ENCODE results near the gene NKAIN2. TPM values are rescaled to one million over a fixed set of nuclear protein-coding genes. Genes with fewer than 3 reads are reported as not detected.
"Not testable (repeated sequence)": the region's sequence is repeated elsewhere in the genome, so short reads cannot be mapped to it uniquely, and the experiment has no call there.

NKAIN2 gene
- total RNA-seq, 1 donor from 2014 or later = not detected

DNA sequence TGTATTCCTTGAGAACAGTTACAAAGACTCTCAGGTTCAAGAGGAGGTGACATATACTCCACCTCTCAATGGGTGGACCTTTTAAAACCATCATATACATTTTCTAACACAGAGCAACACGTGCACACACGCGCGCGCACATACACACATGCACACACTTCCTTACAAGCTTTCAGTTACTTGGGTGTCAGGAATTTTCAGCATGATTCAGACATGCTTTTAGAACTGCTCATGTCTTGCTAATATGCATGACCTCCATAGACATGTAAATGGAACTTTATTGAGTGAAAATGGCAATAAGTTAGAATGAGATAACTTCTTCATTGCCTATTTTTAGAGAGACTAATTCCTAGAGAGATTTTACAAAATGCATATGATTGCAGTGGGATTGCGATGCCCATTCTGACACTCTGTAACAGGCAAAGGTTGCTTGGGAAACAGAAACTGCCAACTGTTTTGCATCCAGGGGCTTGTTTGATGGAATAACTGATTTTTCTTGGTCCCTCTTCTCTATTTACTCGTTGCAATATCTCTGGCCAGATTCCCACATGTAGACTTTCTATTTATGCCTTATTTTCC is 627.2 kb downstream of the NKAIN2 start:
- no peak for DNase-seq (ENCODE audit: low read depth in 2 of 2)

DNA sequence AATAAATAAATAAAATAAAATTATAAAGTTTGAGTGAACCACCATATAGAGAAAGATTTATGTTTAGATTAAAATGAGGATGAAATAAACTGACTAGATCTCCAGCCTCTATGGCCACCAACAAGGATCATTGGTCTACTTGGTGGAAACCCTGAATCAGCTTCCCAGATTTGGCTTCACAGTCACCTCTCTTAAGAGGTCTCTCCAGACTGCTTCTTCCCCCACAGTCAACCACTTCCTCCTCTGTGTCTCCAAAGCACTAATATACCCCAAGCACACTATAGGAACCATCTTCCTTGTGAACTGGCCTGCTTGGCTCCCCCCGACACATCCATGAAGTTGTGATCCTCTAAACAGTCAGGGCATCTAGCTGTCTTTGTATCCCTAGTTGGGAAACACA is 629.0 kb downstream of the NKAIN2 start:
- DNase-seq (ENCODE audit: low read depth in 2 of 2) = no peak

DNA sequence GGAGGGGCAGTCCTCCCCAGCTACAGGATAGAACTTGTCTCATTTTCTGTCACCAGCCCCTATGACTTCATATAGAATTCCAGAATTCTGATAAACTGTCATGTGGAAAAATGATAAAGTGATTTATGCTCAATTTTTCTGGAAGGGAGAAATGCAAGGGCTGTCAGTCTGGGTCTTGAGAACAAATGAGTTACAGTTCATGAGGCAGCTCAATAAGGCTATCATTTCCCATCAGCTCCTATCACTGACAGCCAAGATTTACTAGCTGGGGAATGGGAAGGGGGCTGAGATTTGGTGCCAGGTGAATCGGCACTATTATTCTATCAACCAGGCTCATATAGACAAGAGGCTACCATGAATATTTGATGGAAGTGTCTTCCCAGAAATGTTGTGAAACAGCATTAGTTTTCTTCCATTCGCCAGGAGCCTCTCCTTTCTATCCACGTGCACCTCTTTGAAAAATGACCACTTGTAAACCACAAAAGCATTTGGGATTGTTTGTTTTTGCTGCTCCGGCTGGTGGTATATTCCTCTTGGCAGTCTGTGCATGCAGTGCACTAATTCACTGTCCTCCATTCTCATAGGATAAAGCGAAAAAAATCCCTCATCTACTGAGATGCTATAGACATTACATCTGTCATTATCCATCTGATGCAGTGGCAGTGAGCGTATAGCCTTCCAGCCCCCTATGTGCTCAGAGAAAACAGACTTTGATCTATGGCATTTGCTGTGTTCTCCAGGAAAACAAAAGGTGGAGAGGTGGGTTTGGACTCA is 629.9 kb downstream of the NKAIN2 start:
- DNase-seq (ENCODE audit: low read depth in 2 of 2) = no peak

DNA sequence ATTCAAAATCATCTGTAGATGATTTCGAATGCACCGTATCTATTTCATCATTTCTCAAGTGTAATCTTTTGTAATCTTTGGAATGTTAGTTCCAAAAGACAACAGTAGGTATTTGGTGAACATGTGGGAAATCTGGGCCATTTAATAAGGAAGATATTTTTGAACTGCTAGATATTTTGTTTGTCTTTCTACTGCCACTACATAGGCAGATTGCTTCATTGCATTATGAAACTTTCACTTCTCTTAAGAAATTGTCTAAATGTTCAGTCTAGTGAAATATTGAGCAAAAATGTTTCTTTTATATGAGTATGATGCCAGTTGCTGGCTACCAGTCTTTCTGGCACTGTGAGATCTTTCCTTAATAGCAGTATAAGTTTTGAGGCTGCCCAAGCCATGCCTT is 630.8 kb downstream of the NKAIN2 start:
- no peak for DNase-seq (ENCODE audit: low read depth in 2 of 2)

GRCh38 chr6:124436803-124437202 is 633.1 kb downstream of the NKAIN2 start:
- no peak for DNase-seq (ENCODE audit: low read depth in 2 of 2)

GRCh38 chr6:124438546-124439065 is 634.9 kb downstream of the NKAIN2 start:
- no peak for DNase-seq (ENCODE audit: low read depth in 2 of 2)

GRCh38 chr6:124441450-124441849 is 637.8 kb downstream of the NKAIN2 start:
- DNase-seq (ENCODE audit: low read depth in 2 of 2) = no peak

DNA sequence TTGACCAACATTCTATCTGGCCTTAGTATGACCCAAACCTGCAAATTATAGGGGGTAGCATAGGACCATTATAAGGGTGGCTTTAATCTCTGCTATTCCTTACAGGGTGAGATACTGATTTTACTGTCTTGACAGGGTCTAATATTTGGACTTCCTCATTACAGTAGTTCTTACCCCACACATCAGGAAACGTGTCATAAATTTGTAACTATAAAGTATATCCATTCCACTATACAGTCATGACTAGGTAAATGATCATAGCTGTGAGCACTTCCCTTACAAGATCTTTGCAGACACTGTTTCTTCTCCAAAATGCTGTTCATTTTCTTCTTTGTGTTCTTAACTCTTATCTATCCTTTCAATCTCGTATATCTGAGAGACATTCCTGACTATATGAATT is 639.9 kb downstream of the NKAIN2 start:
- no peak for DNase-seq (ENCODE audit: low read depth in 2 of 2)

GRCh38 chr6:124445581-124445980 is 641.9 kb downstream of the NKAIN2 start:
- no peak for DNase-seq (ENCODE audit: low read depth in 2 of 2)

- no peak for DNase-seq (ENCODE audit: low read depth in 2 of 2)
Observed at GRCh38 chr6:124446961-124447360, 643.3 kb downstream of the NKAIN2 start.

DNA sequence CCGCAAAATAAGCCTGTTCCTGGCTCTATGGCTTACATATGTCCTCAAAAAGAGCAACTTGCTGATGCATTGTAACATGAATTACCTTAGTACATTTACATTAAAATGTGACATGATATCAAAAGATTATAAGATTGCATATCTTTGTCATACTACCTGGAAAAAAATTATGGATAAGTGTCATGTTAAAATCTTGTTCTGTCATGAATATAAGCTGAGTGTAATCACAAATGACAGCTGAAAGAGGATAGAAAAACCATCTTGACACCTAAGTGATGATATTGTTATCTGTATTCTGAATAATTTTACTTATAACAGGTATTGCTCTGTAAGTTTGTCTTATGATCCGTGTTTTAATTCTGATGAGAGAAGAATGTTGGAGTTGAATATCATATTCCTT is 655.6 kb downstream of the NKAIN2 start:
- no peak for DNase-seq (ENCODE audit: low read depth in 2 of 2)

DNA sequence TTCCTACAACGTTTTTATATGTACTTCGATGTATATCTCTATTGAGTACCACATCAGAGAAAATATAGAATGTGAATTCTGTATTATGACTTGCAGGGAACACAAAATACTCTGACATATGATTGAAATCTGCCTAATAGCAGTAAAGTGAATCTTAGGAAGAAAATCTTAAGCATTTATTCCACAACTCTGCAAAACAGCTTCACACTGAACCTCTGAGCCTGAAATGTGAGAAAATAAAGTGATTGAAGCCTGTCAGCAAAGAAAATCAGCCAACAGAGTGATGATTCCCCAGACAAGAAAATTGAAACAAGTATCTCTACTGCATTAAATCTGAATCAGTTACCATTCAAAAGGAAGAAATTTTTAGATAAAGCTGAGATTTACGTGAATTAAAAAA is 659.1 kb downstream of the NKAIN2 start:
- DNase-seq (ENCODE audit: low read depth in 2 of 2) = no peak

DNA sequence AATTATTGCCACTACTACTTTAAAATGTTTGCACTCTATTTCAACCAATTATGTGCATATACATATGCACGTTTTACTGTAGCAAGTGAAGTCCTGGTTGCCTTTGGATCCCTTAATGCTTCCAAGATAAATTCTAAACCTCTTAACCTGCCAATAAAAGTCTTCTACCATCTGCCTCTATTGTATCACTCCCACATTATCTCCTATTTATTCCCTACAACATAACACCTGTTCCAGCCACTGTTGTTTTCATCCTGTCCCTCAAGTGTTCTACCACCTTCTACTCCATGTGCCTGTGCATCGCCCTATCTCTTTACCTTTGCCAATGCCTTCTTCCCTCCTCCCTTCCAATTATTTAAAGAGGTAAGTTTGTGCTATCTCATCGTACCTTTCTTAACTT is 659.6 kb downstream of the NKAIN2 start:
- no peak for DNase-seq (ENCODE audit: low read depth in 2 of 2)

GRCh38 chr6:124464600-124464999 is 660.9 kb downstream of the NKAIN2 start:
- DNase-seq (ENCODE audit: low read depth in 2 of 2) = not testable (repeated sequence)

- DNase-seq (ENCODE audit: low read depth in 2 of 2) = peak in 1 of 2 donors; percentile 0
Observed at GRCh38 chr6:124466949-124467348, 663.3 kb downstream of the NKAIN2 start.

DNA sequence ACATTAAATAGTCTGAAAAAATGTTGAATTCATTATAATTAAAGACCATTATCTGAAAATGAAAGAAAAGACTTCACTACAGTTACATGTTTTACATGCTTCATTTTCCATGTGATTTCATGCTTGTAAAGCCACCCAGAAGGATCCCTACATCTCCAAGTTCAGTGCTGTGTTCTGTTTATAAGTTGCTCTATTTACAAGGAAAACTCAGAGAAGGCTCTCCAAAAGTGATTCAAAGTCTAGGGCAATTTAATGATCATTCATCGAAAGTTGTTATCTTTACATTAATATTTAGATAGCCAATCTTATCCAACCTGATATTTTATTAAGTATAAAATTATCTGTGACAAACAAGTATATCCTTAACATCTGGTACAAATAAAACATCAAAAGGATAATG is 663.7 kb downstream of the NKAIN2 start:
- DNase-seq (ENCODE audit: low read depth in 2 of 2) = no peak

GRCh38 chr6:124470803-124471202 is 667.1 kb downstream of the NKAIN2 start:
- no peak for DNase-seq (ENCODE audit: low read depth in 2 of 2)

DNA sequence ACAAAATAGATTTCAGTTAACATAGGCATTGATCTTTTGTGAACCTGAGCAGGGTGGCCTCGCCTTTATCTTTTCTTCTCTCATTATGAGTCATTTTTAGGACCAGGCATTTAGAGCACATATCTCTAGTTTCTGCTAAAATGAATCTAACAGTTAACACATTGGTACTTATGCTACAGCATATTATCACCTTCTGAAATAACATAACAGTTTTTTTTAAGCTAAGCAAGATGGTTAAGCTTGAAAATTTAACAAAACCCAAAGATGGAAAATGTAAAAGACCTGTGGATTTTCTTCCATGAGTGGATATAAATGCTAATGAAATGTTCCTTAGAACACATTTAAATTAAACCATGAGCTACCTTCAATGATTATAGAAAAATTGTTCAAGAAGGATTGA is 671.5 kb downstream of the NKAIN2 start:
- DNase-seq (ENCODE audit: low read depth in 2 of 2) = no peak

DNA sequence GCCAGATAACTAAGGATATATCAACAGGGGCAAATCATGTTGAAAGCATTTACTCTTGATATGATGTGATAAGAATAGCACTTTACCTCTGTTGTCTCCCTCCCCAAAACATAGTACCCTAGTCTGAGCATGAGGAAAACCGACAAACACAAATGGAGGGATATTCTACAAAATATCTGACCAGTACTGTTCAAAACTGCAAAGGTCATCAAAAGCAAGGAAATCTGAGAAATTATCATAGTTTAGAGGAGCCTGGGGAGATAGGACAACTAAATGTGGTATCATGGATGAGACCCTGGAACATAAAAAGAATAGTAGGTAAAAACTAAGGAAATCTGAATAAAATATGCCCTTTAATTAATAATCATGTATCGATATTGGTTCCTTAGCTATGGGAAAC is 675.2 kb downstream of the NKAIN2 start:
- DNase-seq (ENCODE audit: low read depth in 2 of 2) = no peak

- no peak for DNase-seq (ENCODE audit: low read depth in 2 of 2)
Observed at GRCh38 chr6:124479991-124480430, 676.3 kb downstream of the NKAIN2 start.

- DNase-seq (ENCODE audit: low read depth in 2 of 2) = no peak
Observed at GRCh38 chr6:124482071-124482491, 678.4 kb downstream of the NKAIN2 start.

GRCh38 chr6:124487623-124488431 is 684.2 kb downstream of the NKAIN2 start:
- peak in 1 of 2 donors; percentile 9 for DNase-seq (ENCODE audit: low read depth in 2 of 2)

Data from lung microvascular endothelial cell (primary cell).